ENCODE data around the gene MIDN. TPM values are rescaled to one million over a fixed set of nuclear protein-coding genes. Genes with fewer than 3 reads are reported as not detected.
A peak's percentile ranks its signal among the peaks of the same experiment; 100 is the strongest.

Gene MIDN
- polyA plus RNA-seq, 1 donor, result 47.1 TPM

GRCh38 chr19:1233115-1233667, 15.2 kb upstream of the MIDN start:
- DNase-seq, result no peak

- no peak for DNase-seq
Measured at GRCh38 chr19:1234051-1234954, 14.1 kb upstream of the MIDN start.

GRCh38 chr19:1234955-1235380, 13.4 kb upstream of the MIDN start:
- DNase-seq, result no peak

GRCh38 chr19:1235625-1236538, 12.5 kb upstream of the MIDN start:
- no peak for DNase-seq

- DNase-seq, result no peak
Measured at GRCh38 chr19:1236576-1236975, 11.8 kb upstream of the MIDN start.

GRCh38 chr19:1237027-1237659, 11.2 kb upstream of the MIDN start:
- peak; percentile 46 for DNase-seq

- peak; percentile 48 for DNase-seq
Measured at GRCh38 chr19:1237754-1238368, 10.5 kb upstream of the MIDN start, which contains the start of gene CBARP. Gene CBARP, minus strand, starts transcription at chr19:1238005. Its CDS starts 1,905 bp downstream, at chr19:1236100.

- no peak for DNase-seq
Measured at GRCh38 chr19:1238369-1239303, 9.7 kb upstream of the MIDN start.

GRCh38 chr19:1239420-1239795, 9.0 kb upstream of the MIDN start:
- DNase-seq, result no peak

GRCh38 chr19:1239796-1240737, 8.3 kb upstream of the MIDN start:
- DNase-seq, result peak; percentile 94

- no peak for DNase-seq
Measured at GRCh38 chr19:1240925-1241324, 7.5 kb upstream of the MIDN start.

- peak; percentile 97 for DNase-seq
Measured at GRCh38 chr19:1241417-1242095, 6.8 kb upstream of the MIDN start, which contains the start of gene ATP5F1D. Gene ATP5F1D, plus strand, starts transcription at chr19:1241751. Its CDS starts 100 bp downstream, at chr19:1241851.

GRCh38 chr19:1243768-1244692, 4.4 kb upstream of the MIDN start:
- peak; percentile 83 for DNase-seq

GRCh38 chr19:1244693-1245451, 3.5 kb upstream of the MIDN start:
- peak; percentile 22 for DNase-seq

- peak; percentile 34 for DNase-seq
Measured at GRCh38 chr19:1245494-1246264, 2.7 kb upstream of the MIDN start.
